Measurements from ENCODE around the gene CORO6.

GRCh38 chr17:29643817-29644160 is 21.1 kb upstream of the CORO6 start:
- TF ChIP-seq NFIC (IDR thresholded peaks at IDR 0.05), result no peak
- TF ChIP-seq TCF12 (IDR thresholded peaks at IDR 0.05; ENCODE audit: low read depth), result no peak
- TF ChIP-seq REST (IDR thresholded peaks at IDR 0.05; ENCODE audit: low read depth), result no peak
- TF ChIP-seq MAX (IDR thresholded peaks at IDR 0.05), result no peak
- TF ChIP-seq TAF1 (IDR thresholded peaks at IDR 0.05; ENCODE audit: low read depth), result no peak
- TF ChIP-seq EGR1 (IDR thresholded peaks at IDR 0.05), result no peak
- no peak for TF ChIP-seq YY1 (IDR thresholded peaks at IDR 0.05; ENCODE audit: low read depth)
- no peak for TF ChIP-seq EP300 (IDR thresholded peaks at IDR 0.05; ENCODE audit: borderline replicate concordance)
- no peak for TF ChIP-seq FOXM1 (IDR thresholded peaks at IDR 0.05; ENCODE audit: borderline replicate concordance, low read depth)

All from Ishikawa (cell line).